Measurements from ENCODE around the gene ZMIZ1.

The ZMIZ1 gene

GRCh38 chr10:79342295-79342761 lies 273.6 kb downstream of the ZMIZ1 start:
- H3K36me3 ChIP-seq (replicated peaks) = no peaks in the 10 kb centered on the region
- no peak overlapping the region for H3K27ac ChIP-seq
- TF ChIP-seq CTCF (IDR thresholded peaks at IDR 0.05; ENCODE audit: low read depth, low read length, missing control alignments) = no peak
- no peaks in the 10 kb centered on the region for H3K27me3 ChIP-seq (replicated peaks)
- DNase-seq = no peak
- in situ Hi-C loops (cut with HindIII; ENCODE audit: low pct_ligation_motif_present, low sequenced_read_pairs) = no loop called here
- H3K4me3 ChIP-seq (ENCODE audit: low read depth, low read length) = no peak overlapping the region

- H3K27me3 ChIP-seq (replicated peaks) = no peaks in the 10 kb centered on the region
- in situ Hi-C loops (cut with HindIII; ENCODE audit: low pct_ligation_motif_present, low sequenced_read_pairs) = no loop called here
- no peaks in the 10 kb centered on the region for H3K36me3 ChIP-seq (replicated peaks)
- H3K27ac ChIP-seq = no peak overlapping the region
- no peak for DNase-seq
- TF ChIP-seq CTCF (IDR thresholded peaks at IDR 0.05; ENCODE audit: low read depth, low read length, missing control alignments) = no peak
- no peak overlapping the region for H3K4me3 ChIP-seq (ENCODE audit: low read depth, low read length)
Measured at GRCh38 chr10:79342811-79343561, 274.2 kb downstream of the ZMIZ1 start.

- no peak for DNase-seq
- no peak for TF ChIP-seq CTCF (IDR thresholded peaks at IDR 0.05; ENCODE audit: low read depth, low read length, missing control alignments)
- Histone ChIP-seq H3K36me3 (replicated peaks) (peaks cover 7% of the 10 kb centered on the region), H3K4me3 (ENCODE audit: low read depth, low read length) (no peak overlapping the region), H3K27ac (no peak overlapping the region), H3K27me3 (replicated peaks) (no peaks in the 10 kb centered on the region)
- in situ Hi-C loops (cut with HindIII; ENCODE audit: low pct_ligation_motif_present, low sequenced_read_pairs) = no loop called here
Measured at GRCh38 chr10:79344502-79345195, 275.9 kb downstream of the ZMIZ1 start.

- no peak overlapping the region for H3K27ac ChIP-seq
- in situ Hi-C loops (cut with HindIII; ENCODE audit: low pct_ligation_motif_present, low sequenced_read_pairs) = no loop called here
- no peaks in the 10 kb centered on the region for H3K27me3 ChIP-seq (replicated peaks)
- H3K4me3 ChIP-seq (ENCODE audit: low read depth, low read length) = no peak overlapping the region
- peaks cover 12% of the 10 kb centered on the region for H3K36me3 ChIP-seq (replicated peaks)
- TF ChIP-seq CTCF (IDR thresholded peaks at IDR 0.05; ENCODE audit: low read depth, low read length, missing control alignments) = no peak
- DNase-seq = no peak
Measured at GRCh38 chr10:79345241-79346011, 276.7 kb downstream of the ZMIZ1 start.

GRCh38 chr10:79346012-79346340 lies 277.2 kb downstream of the ZMIZ1 start:
- no peak overlapping the region for H3K4me3 ChIP-seq (ENCODE audit: low read depth, low read length)
- DNase-seq = no peak
- no peak overlapping the region for H3K27ac ChIP-seq
- peaks cover 17% of the 10 kb centered on the region for H3K36me3 ChIP-seq (replicated peaks)
- no peaks in the 10 kb centered on the region for H3K27me3 ChIP-seq (replicated peaks)
- TF ChIP-seq CTCF (IDR thresholded peaks at IDR 0.05; ENCODE audit: low read depth, low read length, missing control alignments) = no peak
- in situ Hi-C loops (cut with HindIII; ENCODE audit: low pct_ligation_motif_present, low sequenced_read_pairs) = no loop called here

Measured in brain microvascular endothelial cell (primary cell).